Testis (tissue), 2 donors: ENCODE results near the gene DUS4L.

Experiments used
- CTCF ChIP-seq, 3 experiments: fragments of 450-650 bp in 2 of 3; fragments of 200-600 bp in 1 of 3; sonication (generic) in 1 of 3; IDR thresholded peaks; one replicate each; pipeline ENCODE4 v1.5.1; 2016 to 2019; ENCODE audit warnings: antibody characterized with exemption in 3 of 3, mild to moderate bottlenecking in 2 of 3, moderate library complexity in 1 of 3
- POLR2A ChIP-seq: fragments of 450-650 bp; IDR thresholded peaks from one replicate; pipeline ENCODE4 v1.6.1; 2017; ENCODE audit warnings: antibody characterized with exemption, mild to moderate bottlenecking, moderate library complexity

GRCh38 chr7:107560898-107561516 is 2.8 kb upstream of the DUS4L start:
- TF ChIP-seq CTCF (IDR thresholded peaks at IDR 0.05) (no peak), POLR2A (no peak)
